ENCODE data around the gene MITF. TPM values are rescaled to one million over a fixed set of nuclear protein-coding genes. Genes with fewer than 3 reads are reported as not detected.
A peak's percentile ranks its signal among the peaks of the same experiment; 100 is the strongest.

Gene MITF
- total RNA-seq, 4 donors from 2014 or later, result 1.6 to 22.5 (median 6.6) TPM

DNA sequence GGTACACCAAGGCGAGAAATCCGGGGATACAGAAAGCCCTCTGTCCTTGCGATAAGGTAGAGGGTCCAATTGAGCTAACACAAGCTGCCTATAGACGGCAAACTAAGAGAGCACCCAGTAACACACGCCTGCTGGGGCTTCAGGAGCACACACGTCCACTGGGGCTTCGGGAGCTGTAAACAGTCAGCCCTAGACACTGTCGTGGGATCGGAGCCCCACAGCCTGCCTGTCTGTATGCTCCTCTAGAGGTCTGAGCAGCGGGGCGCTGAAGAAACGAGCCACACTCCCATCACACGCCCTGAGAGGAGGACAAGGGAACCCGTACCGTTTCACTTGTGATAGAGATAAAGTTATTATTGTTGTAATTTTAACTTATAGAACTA lies 260.8 kb downstream of the MITF start:
- intact Hi-C loops (cut with DNase I), result no loop called here
- Histone ChIP-seq H3K4me3 (no peak overlapping the region), H3K27me3 (no peaks in the 10 kb centered on the region), H3K27ac (peak overlapping the region; percentile 49 to 86 (median 70)), H3K9me3 (no peaks in the 10 kb centered on the region), H3K36me3 (no peaks in the 10 kb centered on the region), H3K4me1 (peaks cover 0 to 23% (median 4%) of the 10 kb centered on the region in 3 donors)
- no peak for DNase-seq
- 57 to 83% methylated on average over 14 to 15 of the region's 15 CpGs for WGBS, 2 donors
- TF ChIP-seq POLR2A (IDR thresholded peaks at IDR 0.05), result no peak
- TF ChIP-seq, protein P1, sequence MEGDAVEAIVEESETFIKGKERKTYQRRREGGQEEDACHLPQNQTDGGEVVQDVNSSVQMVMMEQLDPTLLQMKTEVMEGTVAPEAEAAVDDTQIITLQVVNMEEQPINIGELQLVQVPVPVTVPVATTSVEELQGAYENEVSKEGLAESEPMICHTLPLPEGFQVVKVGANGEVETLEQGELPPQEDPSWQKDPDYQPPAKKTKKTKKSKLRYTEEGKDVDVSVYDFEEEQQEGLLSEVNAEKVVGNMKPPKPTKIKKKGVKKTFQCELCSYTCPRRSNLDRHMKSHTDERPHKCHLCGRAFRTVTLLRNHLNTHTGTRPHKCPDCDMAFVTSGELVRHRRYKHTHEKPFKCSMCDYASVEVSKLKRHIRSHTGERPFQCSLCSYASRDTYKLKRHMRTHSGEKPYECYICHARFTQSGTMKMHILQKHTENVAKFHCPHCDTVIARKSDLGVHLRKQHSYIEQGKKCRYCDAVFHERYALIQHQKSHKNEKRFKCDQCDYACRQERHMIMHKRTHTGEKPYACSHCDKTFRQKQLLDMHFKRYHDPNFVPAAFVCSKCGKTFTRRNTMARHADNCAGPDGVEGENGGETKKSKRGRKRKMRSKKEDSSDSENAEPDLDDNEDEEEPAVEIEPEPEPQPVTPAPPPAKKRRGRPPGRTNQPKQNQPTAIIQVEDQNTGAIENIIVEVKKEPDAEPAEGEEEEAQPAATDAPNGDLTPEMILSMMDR (IDR thresholded peaks at IDR 0.05), result no peak

DNA sequence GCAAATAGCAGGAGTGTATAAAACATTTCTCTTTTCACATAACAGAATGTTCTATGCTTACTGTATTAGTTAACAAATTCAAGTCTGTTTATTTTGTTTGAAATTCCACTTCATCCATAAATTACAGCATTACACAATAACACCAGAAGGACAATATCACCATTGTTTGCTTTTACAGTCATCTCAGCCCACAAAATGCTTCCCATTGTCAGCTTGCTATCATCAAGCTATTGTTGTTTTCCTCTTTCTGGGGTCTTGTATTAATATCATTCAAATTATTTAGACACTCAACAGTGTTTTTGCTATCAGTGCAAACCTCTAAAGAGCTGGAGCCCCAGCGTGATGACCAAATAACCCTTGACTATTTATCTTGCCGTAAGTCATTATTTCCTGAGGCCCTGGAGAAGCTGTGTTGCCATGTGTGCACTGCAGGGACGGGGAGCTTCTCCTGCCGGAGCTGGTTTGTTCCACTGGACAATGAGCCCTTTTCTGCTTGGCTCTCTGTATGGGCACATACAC lies 261.4 kb downstream of the MITF start:
- no peaks in the 10 kb centered on the region for H3K27me3 ChIP-seq
- no peak for TF ChIP-seq POLR2A (IDR thresholded peaks at IDR 0.05)
- TF ChIP-seq, protein P1 (IDR thresholded peaks at IDR 0.05), result no peak
- 51 to 55% methylated on average over 4 of the region's 4 CpGs for WGBS, 2 donors
- intact Hi-C loops (cut with DNase I), result no loop called here
- peak overlapping the region in 3 of 4 donors; percentile 67 to 86 (median 74) for H3K27ac ChIP-seq
- no peak for DNase-seq
- peaks cover 0 to 23% (median 4%) of the 10 kb centered on the region in 3 donors for H3K4me1 ChIP-seq
- H3K9me3 ChIP-seq, result no peaks in the 10 kb centered on the region
- no peak overlapping the region for H3K4me3 ChIP-seq
- H3K36me3 ChIP-seq, result no peaks in the 10 kb centered on the region

DNA sequence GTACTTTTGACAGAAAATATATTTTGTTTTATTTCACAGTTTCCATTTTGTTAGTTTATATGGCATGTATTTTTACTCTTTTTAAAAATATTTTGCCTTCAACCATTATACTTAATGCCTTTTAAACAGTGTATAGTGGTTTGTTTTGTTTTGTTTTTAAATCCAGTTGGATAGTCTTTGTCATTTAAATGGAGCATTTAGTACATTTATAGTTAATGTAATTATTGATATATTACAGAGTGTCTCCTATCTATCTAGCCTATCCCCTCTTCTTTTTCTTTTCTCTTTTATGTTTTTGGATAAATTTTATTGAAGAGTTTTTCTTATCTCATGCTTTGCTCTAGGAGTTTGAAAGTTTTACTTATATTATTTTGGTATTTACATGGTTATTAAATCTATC lies 263.9 kb downstream of the MITF start:
- H3K27me3 ChIP-seq, result no peaks in the 10 kb centered on the region

DNA sequence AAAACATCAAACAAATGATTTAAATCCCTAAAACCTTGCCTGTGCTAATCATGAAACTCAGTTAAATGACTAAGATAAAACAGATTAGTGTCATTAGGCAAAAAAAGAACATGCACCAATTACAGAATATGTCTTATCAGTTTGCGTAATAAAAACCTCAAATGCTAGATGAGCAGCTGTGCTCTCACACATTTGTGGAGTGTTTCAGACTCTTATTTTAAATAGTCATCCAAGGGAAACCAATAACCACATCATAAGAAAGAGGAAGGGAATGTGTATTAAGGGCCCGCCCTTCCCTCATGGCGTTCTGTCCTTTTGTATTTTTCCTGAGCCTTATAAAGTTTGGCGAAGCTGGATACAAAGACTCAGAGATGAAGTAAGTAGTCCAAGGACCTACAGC lies 266.8 kb downstream of the MITF start:
- no peak for DNase-seq
- no peaks in the 10 kb centered on the region for H3K27me3 ChIP-seq
- intact Hi-C loops (cut with DNase I), result no loop called here
- H3K4me1 ChIP-seq, result peaks cover 0 to 2% (median 0%) of the 10 kb centered on the region in 3 donors
- 75 to 79% methylated on average over 4 of the region's 4 CpGs for WGBS, 2 donors
- H3K4me3 ChIP-seq, result no peak overlapping the region
- no peaks in the 10 kb centered on the region for H3K36me3 ChIP-seq
- no peak overlapping the region for H3K27ac ChIP-seq
- H3K9me3 ChIP-seq, result no peaks in the 10 kb centered on the region
- no peak for TF ChIP-seq POLR2A (IDR thresholded peaks at IDR 0.05)
- TF ChIP-seq, protein P1 (IDR thresholded peaks at IDR 0.05), result no peak

More for the DNA sequence above, 263.9 kb downstream of the MITF start:
- Histone ChIP-seq H3K36me3 (no peaks in the 10 kb centered on the region), H3K9me3 (no peaks in the 10 kb centered on the region), H3K4me3 (no peak overlapping the region), H3K4me1 (peaks cover 0 to 10% (median 4%) of the 10 kb centered on the region in 3 donors), H3K27ac (no peak overlapping the region)
- DNase-seq, result no peak
- intact Hi-C loops (cut with DNase I), result no loop called here
- TF ChIP-seq POLR2A (IDR thresholded peaks at IDR 0.05), result no peak
- TF ChIP-seq, protein P1 (IDR thresholded peaks at IDR 0.05), result no peak

DNA sequence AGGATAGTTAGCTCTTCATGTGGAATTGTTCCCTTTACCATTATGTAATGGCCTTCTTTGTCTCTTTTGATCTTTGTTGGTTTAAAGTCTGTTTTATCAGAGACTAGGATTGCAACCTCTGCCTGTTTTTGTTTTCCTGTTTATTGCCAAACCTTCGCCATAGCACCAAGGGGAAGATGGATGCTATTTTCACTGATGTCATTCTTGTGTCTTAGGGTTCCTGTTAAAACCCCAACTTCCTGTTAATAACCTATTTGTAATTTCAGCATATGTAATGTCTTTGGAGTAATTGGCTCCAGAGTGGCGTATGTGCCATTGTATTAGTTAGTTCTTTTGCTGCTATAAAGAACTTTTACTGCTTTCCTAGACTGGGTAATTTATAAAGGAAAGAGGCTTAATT lies 271.1 kb downstream of the MITF start:
- no peaks in the 10 kb centered on the region for H3K9me3 ChIP-seq
- no peak overlapping the region for H3K27ac ChIP-seq
- no peaks in the 10 kb centered on the region for H3K27me3 ChIP-seq
- H3K4me1 ChIP-seq, result peaks cover 0 to 15% (median 0%) of the 10 kb centered on the region in 3 donors
- WGBS, 2 donors, result 74 to 76% methylated on average over 2 of the region's 2 CpGs
- no peaks in the 10 kb centered on the region for H3K36me3 ChIP-seq
- intact Hi-C loops (cut with DNase I), result no loop called here
- no peak for DNase-seq
- TF ChIP-seq POLR2A (IDR thresholded peaks at IDR 0.05), result no peak
- TF ChIP-seq, protein P1 (IDR thresholded peaks at IDR 0.05), result no peak
- H3K4me3 ChIP-seq, result no peak overlapping the region

Data from esophagus squamous epithelium (tissue), 5 donors.